Hepatocyte (in vitro differentiated cells): ENCODE data around the gene ACYP2. TPM values are rescaled to one million over a fixed set of nuclear protein-coding genes. Genes with fewer than 3 reads are reported as not detected.

Experiments
- DNase-seq: peaks from one replicate; pipeline ENCODE4 v3.0.0-alpha.2; 2016; ENCODE audit warnings: low spot score
- H2AFZ ChIP-seq: fragments of 200-600 bp; sonication (generic); 2 replicates; pipeline ENCODE4 v1.6.0; 2016; ENCODE audit warnings: antibody characterized with exemption, mild to moderate bottlenecking
- H3K27ac ChIP-seq: fragments of 200-600 bp; sonication (generic); 2 replicates; pipeline ENCODE4 v1.5.1; 2016; ENCODE audit warnings: mild to moderate bottlenecking
- H3K27me3 ChIP-seq: fragments of 200-600 bp; sonication (generic); 2 replicates; pipeline ENCODE4 v1.6.1; 2016
- H3K36me3 ChIP-seq: fragments of 200-600 bp; sonication (generic); replicated peaks from 2 replicates; pipeline ENCODE4 v1.5.1; 2016; ENCODE audit warnings: low read depth; ENCODE audit not compliant: insufficient read depth
- H3K4me1 ChIP-seq: fragments of 200-600 bp; sonication (generic); 2 replicates; pipeline ENCODE4 v1.5.1; 2016; ENCODE audit warnings: mild to moderate bottlenecking, moderate library complexity; ENCODE audit not compliant: insufficient read depth
- H3K4me2 ChIP-seq: fragments of 200-600 bp; sonication (generic); 2 replicates; pipeline ENCODE4 v1.6.0; 2016
- H3K4me3 ChIP-seq: fragments of 200-600 bp; sonication (generic); 2 replicates; pipeline ENCODE4 v1.5.1; 2016; ENCODE audit warnings: mild to moderate bottlenecking
- H3K79me2 ChIP-seq: fragments of 200-600 bp; sonication (generic); 2 replicates; pipeline ENCODE4 v1.6.0; 2017; ENCODE audit warnings: mild to moderate bottlenecking
- H3K9me2 ChIP-seq: fragments of 200-600 bp; sonication (generic); replicated peaks from 2 replicates; pipeline ENCODE4 v1.6.0; 2017; ENCODE audit warnings: mild to moderate bottlenecking; ENCODE audit not compliant: insufficient read depth
- H3K9me3 ChIP-seq: fragments of 200-600 bp; sonication (generic); 2 replicates; pipeline ENCODE4 v1.5.1; 2016; ENCODE audit warnings: low read depth, mild to moderate bottlenecking
- H4K20me1 ChIP-seq: fragments of 200-600 bp; sonication (generic); 2 replicates; pipeline ENCODE4 v1.6.0; 2016; ENCODE audit warnings: mild to moderate bottlenecking; ENCODE audit not compliant: insufficient read depth, poor library complexity, severe bottlenecking
- EZH2 ChIP-seq: fragments of 200-600 bp; sonication (generic); IDR thresholded peaks from 2 replicates; pipeline ENCODE4 v1.6.1; 2016; ENCODE audit warnings: antibody characterized with exemption, mild to moderate bottlenecking, borderline replicate concordance
- EZH2phosphoT487 ChIP-seq: fragments of 200-600 bp; sonication (generic); IDR thresholded peaks from one replicate; pipeline ENCODE4 v1.6.1; 2018; ENCODE audit warnings: antibody characterized with exemption, mild to moderate bottlenecking, low read depth, moderate library complexity; ENCODE audit not compliant: unreplicated experiment, severe bottlenecking
- whole genome bisulfite sequencing: methylation state at CpG from one replicate; pipeline ENCODE4 v1.1.6; 2016; ENCODE audit warnings: low lambda C conversion rate; ENCODE audit errors: missing lambda C conversion rate; 5-methylcytosine and 5-hydroxymethylcytosine counted together
- polyA plus RNA-seq: library from polyadenylated mRNA; unstranded; fragments of >200 nt; fragmentation: Nextera tagmentation; extraction: Ambion mirVana; gene quantifications from 2 replicates; pipeline ENCODE4 v1.2.1, GENCODE V29; 2016
- total RNA-seq: library from RNA; depleted of rRNA; stranded (reverse); fragments of >200 nt; gene quantifications from 2 replicates; pipeline ENCODE4 v1.2.3, GENCODE V29; 2014
- TF ChIP-seq, protein P1 (sequence below): fragments of 200-600 bp; sonication (generic); IDR thresholded peaks from 2 replicates; pipeline ENCODE4 v1.5.1; 2016; ENCODE audit warnings: antibody characterized with exemption, mild to moderate bottlenecking; ENCODE audit not compliant: poor library complexity

The ACYP2 gene
- total and polyA plus RNA-seq, 2 experiments from 2014 or later: 22.5 to 30.9 TPM

- H3K36me3 ChIP-seq: no peaks in the 10 kb centered on the region
- no peak for DNase-seq
- no peaks in the 10 kb centered on the region for H3K27me3 ChIP-seq
- no peaks in the 10 kb centered on the region for H3K9me2 ChIP-seq
- no peak overlapping the region for H3K4me3 ChIP-seq
- no peaks in the 10 kb centered on the region for H3K79me2 ChIP-seq
- no peak overlapping the region for H2AFZ ChIP-seq
- no peaks in the 10 kb centered on the region for H3K4me1 ChIP-seq
- no peak overlapping the region for H3K27ac ChIP-seq
- no peak for TF ChIP-seq EZH2
- no peak for TF ChIP-seq EZH2phosphoT487
- TF ChIP-seq, protein P1, sequence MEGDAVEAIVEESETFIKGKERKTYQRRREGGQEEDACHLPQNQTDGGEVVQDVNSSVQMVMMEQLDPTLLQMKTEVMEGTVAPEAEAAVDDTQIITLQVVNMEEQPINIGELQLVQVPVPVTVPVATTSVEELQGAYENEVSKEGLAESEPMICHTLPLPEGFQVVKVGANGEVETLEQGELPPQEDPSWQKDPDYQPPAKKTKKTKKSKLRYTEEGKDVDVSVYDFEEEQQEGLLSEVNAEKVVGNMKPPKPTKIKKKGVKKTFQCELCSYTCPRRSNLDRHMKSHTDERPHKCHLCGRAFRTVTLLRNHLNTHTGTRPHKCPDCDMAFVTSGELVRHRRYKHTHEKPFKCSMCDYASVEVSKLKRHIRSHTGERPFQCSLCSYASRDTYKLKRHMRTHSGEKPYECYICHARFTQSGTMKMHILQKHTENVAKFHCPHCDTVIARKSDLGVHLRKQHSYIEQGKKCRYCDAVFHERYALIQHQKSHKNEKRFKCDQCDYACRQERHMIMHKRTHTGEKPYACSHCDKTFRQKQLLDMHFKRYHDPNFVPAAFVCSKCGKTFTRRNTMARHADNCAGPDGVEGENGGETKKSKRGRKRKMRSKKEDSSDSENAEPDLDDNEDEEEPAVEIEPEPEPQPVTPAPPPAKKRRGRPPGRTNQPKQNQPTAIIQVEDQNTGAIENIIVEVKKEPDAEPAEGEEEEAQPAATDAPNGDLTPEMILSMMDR: no peak
- no peaks in the 10 kb centered on the region for H4K20me1 ChIP-seq
- 52% methylated on average over 5 of the region's 5 CpGs for WGBS
- no peak overlapping the region for H3K4me2 ChIP-seq
- no peaks in the 10 kb centered on the region for H3K9me3 ChIP-seq
Measured at GRCh38 chr2:54240515-54241469, 125.4 kb downstream of the ACYP2 start.

DNA sequence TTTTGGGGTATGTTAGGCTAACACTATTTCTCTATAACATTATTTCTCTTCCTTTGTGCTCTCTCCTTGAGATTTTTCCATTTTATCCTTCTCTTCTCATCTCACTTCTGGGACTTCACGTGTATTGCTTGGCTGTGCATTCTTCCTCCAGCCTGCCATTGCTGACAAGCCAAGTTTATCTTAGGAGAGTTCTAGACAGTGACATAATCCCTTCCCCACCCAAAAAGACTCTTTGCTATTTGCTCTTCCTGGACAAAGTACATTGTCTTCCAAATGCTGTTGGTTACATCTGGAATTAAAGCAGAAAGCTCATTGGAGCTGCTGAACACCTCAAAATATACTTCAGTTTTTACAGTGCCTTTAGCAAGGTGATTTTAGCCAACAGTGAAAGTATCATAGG lies 131.7 kb downstream of the ACYP2 start:
- no peak overlapping the region for H2AFZ ChIP-seq
- no peaks in the 10 kb centered on the region for H3K36me3 ChIP-seq
- no peaks in the 10 kb centered on the region for H4K20me1 ChIP-seq
- H3K9me3 ChIP-seq: no peaks in the 10 kb centered on the region
- H3K9me2 ChIP-seq: no peaks in the 10 kb centered on the region
- DNase-seq: no peak
- no peaks in the 10 kb centered on the region for H3K27me3 ChIP-seq
- H3K79me2 ChIP-seq: no peaks in the 10 kb centered on the region
- H3K4me1 ChIP-seq: no peaks in the 10 kb centered on the region
- TF ChIP-seq, protein P1: no peak
- no peak for TF ChIP-seq EZH2
- TF ChIP-seq EZH2phosphoT487: no peak
- H3K4me3 ChIP-seq: no peak overlapping the region
- H3K4me2 ChIP-seq: no peak overlapping the region
- WGBS: 35% methylated on average over 1 of the region's 1 CpG
- no peak overlapping the region for H3K27ac ChIP-seq

GRCh38 chr2:54249629-54250028 lies 134.2 kb downstream of the ACYP2 start:
- no peaks in the 10 kb centered on the region for H4K20me1 ChIP-seq
- TF ChIP-seq EZH2phosphoT487: no peak
- no peak overlapping the region for H3K4me3 ChIP-seq
- no peaks in the 10 kb centered on the region for H3K4me1 ChIP-seq
- H3K27ac ChIP-seq: no peak overlapping the region
- DNase-seq: no peak
- H3K9me3 ChIP-seq: no peaks in the 10 kb centered on the region
- no peaks in the 10 kb centered on the region for H3K27me3 ChIP-seq
- H3K9me2 ChIP-seq: no peaks in the 10 kb centered on the region
- H2AFZ ChIP-seq: no peak overlapping the region
- no peaks in the 10 kb centered on the region for H3K79me2 ChIP-seq
- no peaks in the 10 kb centered on the region for H3K36me3 ChIP-seq
- no peak overlapping the region for H3K4me2 ChIP-seq

DNA sequence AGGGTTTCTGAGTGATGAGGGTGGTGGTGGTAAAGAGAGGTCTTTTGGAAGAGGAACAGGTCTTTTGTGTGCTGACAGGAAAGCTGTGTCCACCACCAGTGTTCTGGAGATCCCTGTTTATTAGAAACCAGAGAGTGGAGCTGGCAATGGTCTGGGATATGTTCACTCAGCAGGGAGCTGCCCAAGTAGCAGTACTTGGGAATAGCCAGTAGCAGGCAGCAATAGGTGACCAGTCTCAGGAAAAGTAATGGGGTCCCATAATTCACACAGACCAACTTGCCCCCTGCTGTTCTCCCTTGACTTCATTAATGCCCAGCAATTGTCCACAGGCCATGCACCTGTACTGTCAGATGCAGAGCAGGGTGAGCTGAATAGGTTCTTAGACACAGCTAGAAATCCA lies 138.8 kb downstream of the ACYP2 start:
- Histone ChIP-seq H3K4me2 (no peak overlapping the region), H3K79me2 (no peaks in the 10 kb centered on the region), H3K27me3 (no peaks in the 10 kb centered on the region), H4K20me1 (no peaks in the 10 kb centered on the region), H3K9me3 (no peaks in the 10 kb centered on the region), H3K4me1 (no peaks in the 10 kb centered on the region), H3K9me2 (no peaks in the 10 kb centered on the region), H3K4me3 (no peak overlapping the region), H2AFZ (no peak overlapping the region), H3K27ac (no peak overlapping the region), H3K36me3 (no peaks in the 10 kb centered on the region)
- TF ChIP-seq EZH2 (no peak), EZH2phosphoT487 (no peak)
- TF ChIP-seq, protein P1: no peak
- DNase-seq: no peak
